Colonic mucosa (tissue), 4 donors: ENCODE data around the gene PLA2G4B. TPM values are rescaled to one million over a fixed set of nuclear protein-coding genes. Genes with fewer than 3 reads are reported as not detected.

Experiments
- DNase-seq: peaks from one replicate; pipeline ENCODE4 v3.0.0-alpha.2; 2020
- H3K27ac ChIP-seq: fragments of 200-600 bp; one replicate; pipeline ENCODE4 v1.8.0; 2021
- H3K27me3 ChIP-seq: fragments of 200-600 bp; one replicate; pipeline ENCODE4 v1.8.0; 2021
- H3K36me3 ChIP-seq: fragments of 200-600 bp; one replicate; pipeline ENCODE4 v1.8.0; 2021
- H3K4me1 ChIP-seq: fragments of 200-600 bp; one replicate; pipeline ENCODE4 v1.8.0; 2021; ENCODE audit warnings: mild to moderate bottlenecking
- H3K4me3 ChIP-seq: fragments of 200-600 bp; one replicate; pipeline ENCODE4 v1.8.0; 2021
- H3K9ac ChIP-seq, 2 donors: one replicate each; pipeline ENCODE4 v1.7.0; 2013; ENCODE audit warnings: control low read depth in 2 of 2, low read depth in 2 of 2, low read length in 2 of 2
- H3K9me3 ChIP-seq: fragments of 200-600 bp; one replicate; pipeline ENCODE4 v1.8.0; 2021
- CTCF ChIP-seq: fragments of 200-600 bp; IDR thresholded peaks from one replicate; pipeline ENCODE4 v1.8.0; 2022; ENCODE audit warnings: antibody characterized with exemption, mild to moderate bottlenecking
- intact Hi-C: fragments of 100-400 bp; cut with DNase I; formaldehyde crosslinking; loops from one replicate; pipeline ENCODE4 v1.14.1; 2022
- total RNA-seq, 2 donors: library from RNA; stranded (reverse); fragmentation: NEBNext Ultra II Directional in 1 of 2; extraction: Animal tissue kit (Norgen Biotek cat#: 25700) in 1 of 2; gene quantifications; one replicate each; pipeline ENCODE4 v1.2.1, GENCODE V29; 2021
- donor health status: healthy.
- donor health status: DM: no; HTN: no; CAD: no.
- donor health status: DM: no; HTN: no; CAD: no.

Gene PLA2G4B
- total RNA-seq, 2 donors from 2014 or later = 2.2 to 6.2 TPM

- H3K27me3 ChIP-seq = no peaks in the 10 kb centered on the region
- H3K27ac ChIP-seq = no peak overlapping the region
- no peak overlapping the region for H3K4me3 ChIP-seq
- no peaks in the 10 kb centered on the region for H3K4me1 ChIP-seq
- intact Hi-C loops = no loop called here
- TF ChIP-seq CTCF = no peak
- H3K36me3 ChIP-seq = no peaks in the 10 kb centered on the region
- no peak overlapping the region for H3K9ac ChIP-seq
- H3K9me3 ChIP-seq = no peaks in the 10 kb centered on the region
- DNase-seq = no peak
Observed at GRCh38 chr15:41855261-41855961, 16.8 kb downstream of the PLA2G4B start.

DNA sequence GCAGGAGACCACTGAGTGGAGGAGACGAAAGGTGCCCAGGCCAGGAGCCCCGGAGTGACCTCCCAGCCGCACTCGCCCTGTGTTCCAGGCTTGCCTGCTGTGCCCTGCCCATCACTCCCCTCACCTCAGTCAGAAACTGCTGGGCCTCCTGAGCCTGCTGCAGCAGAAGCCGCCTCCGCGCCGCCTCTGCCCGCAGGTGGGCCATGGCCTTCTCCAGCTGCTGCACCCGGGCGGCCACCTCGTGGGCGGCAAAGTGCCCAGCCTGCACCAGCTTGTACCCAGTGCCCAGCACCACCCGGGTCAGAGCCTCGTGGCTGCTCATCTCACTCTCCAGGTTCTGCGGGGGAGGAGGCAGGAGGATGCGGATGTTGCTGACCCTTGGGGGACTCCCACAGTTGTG lies 17.6 kb downstream of the PLA2G4B start:
- intact Hi-C loops = no loop called here
- H3K27me3 ChIP-seq = no peaks in the 10 kb centered on the region
- no peak overlapping the region for H3K27ac ChIP-seq
- no peaks in the 10 kb centered on the region for H3K4me1 ChIP-seq
- DNase-seq = no peak
- H3K9ac ChIP-seq = no peak overlapping the region
- TF ChIP-seq CTCF = no peak
- no peaks in the 10 kb centered on the region for H3K36me3 ChIP-seq
- H3K9me3 ChIP-seq = no peaks in the 10 kb centered on the region
- no peak overlapping the region for H3K4me3 ChIP-seq

DNA sequence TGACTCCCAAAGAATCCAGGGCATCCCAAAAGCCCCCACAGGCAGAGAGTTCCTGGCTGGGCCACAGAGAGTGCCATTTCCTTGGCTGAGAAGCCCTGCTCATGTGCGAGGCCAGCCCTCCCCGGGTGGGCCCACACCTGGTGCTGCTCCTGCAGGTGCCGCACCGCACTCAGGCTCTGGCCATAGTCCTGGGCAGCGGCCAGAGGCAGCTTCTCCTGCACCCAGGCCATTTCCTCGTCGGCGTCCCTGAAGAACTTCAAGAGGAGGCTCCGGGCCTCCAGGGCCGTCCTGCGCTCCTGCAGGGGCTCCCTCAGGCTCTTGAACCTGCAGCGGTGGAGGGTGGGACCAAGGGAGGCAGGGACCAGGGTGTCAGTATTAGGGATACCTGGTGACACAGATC lies 18.1 kb downstream of the PLA2G4B start:
- no peak for DNase-seq
- no peak for TF ChIP-seq CTCF
- H3K4me3 ChIP-seq = no peak overlapping the region
- no peaks in the 10 kb centered on the region for H3K27me3 ChIP-seq
- no peaks in the 10 kb centered on the region for H3K36me3 ChIP-seq
- no peak overlapping the region for H3K27ac ChIP-seq
- intact Hi-C loops = no loop called here
- no peaks in the 10 kb centered on the region for H3K9me3 ChIP-seq
- no peak overlapping the region for H3K9ac ChIP-seq
- no peaks in the 10 kb centered on the region for H3K4me1 ChIP-seq

DNA sequence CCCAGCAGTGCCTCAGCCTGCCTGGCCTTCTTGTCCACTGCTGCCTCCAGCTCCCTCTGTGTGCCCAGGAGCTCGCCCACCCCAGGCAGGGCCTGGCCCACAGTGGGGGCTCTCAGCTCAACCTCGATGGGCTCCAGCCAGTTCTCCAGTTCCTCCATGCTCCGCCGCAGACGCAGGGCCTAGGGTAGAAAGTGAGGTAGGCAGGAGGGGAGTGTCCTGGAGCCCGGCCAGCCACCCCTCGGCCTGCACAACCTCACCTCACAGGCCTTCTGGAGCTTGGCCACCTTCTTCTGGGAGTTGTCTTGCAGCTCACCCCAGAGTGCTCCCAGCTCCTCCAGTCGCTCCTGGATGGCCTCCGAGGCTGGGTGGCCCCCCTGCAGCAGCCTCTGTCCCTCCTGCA lies 18.7 kb downstream of the PLA2G4B start:
- Histone ChIP-seq H3K9ac (no peak overlapping the region), H3K27me3 (no peaks in the 10 kb centered on the region), H3K9me3 (no peaks in the 10 kb centered on the region), H3K27ac (no peak overlapping the region), H3K4me1 (no peaks in the 10 kb centered on the region), H3K4me3 (no peak overlapping the region), H3K36me3 (no peaks in the 10 kb centered on the region)
- DNase-seq = no peak
- intact Hi-C loops = no loop called here
- TF ChIP-seq CTCF = no peak

- no peaks in the 10 kb centered on the region for H3K9me3 ChIP-seq
- H3K9ac ChIP-seq = no peak overlapping the region
- TF ChIP-seq CTCF = no peak
- H3K36me3 ChIP-seq = no peaks in the 10 kb centered on the region
- no peak for DNase-seq
- no peaks in the 10 kb centered on the region for H3K4me1 ChIP-seq
- intact Hi-C loops = no loop called here
- no peak overlapping the region for H3K27ac ChIP-seq
- no peaks in the 10 kb centered on the region for H3K27me3 ChIP-seq
- H3K4me3 ChIP-seq = no peak overlapping the region
Observed at GRCh38 chr15:41858756-41859155, 20.1 kb downstream of the PLA2G4B start.
